PC-9 (cell line): ENCODE results near the gene CTU2.

Source experiments
- EZH2 ChIP-seq: fragments of 200-600 bp; sonication (generic); IDR thresholded peaks from 2 replicates; pipeline ENCODE4 v1.8.0; 2017; ENCODE audit warnings: antibody characterized with exemption, low read depth
- TF ChIP-seq, protein P1 (sequence below): fragments of 200-600 bp; sonication (generic); conservative IDR thresholded peaks from 2 replicates; pipeline ENCODE4 v1.6.1; 2017; ENCODE audit warnings: mixed run types, antibody characterized with exemption, mild to moderate bottlenecking, moderate library complexity

DNA sequence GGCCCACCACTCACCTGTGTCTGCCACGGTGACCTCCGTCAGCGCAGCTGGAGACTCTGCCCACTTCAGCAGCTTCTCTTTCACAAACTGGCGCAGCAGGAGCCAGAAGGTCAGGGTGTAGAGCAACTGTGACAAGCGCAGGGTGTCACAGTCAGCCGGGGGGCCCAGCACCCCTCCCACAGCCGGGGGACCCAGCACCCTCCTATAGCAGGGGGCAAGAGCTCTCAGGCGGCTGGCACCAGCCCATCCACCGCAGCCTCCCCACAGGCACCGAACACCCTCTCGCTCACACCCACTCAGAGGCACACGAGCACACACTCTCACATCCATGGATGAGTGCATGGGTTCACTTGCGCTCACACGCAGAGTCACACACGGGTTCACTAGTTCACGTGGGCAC, 28.8 kb downstream of the CTU2 start:
- TF ChIP-seq, protein P1, sequence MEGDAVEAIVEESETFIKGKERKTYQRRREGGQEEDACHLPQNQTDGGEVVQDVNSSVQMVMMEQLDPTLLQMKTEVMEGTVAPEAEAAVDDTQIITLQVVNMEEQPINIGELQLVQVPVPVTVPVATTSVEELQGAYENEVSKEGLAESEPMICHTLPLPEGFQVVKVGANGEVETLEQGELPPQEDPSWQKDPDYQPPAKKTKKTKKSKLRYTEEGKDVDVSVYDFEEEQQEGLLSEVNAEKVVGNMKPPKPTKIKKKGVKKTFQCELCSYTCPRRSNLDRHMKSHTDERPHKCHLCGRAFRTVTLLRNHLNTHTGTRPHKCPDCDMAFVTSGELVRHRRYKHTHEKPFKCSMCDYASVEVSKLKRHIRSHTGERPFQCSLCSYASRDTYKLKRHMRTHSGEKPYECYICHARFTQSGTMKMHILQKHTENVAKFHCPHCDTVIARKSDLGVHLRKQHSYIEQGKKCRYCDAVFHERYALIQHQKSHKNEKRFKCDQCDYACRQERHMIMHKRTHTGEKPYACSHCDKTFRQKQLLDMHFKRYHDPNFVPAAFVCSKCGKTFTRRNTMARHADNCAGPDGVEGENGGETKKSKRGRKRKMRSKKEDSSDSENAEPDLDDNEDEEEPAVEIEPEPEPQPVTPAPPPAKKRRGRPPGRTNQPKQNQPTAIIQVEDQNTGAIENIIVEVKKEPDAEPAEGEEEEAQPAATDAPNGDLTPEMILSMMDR = no peak
- TF ChIP-seq EZH2 = no peak
